ENCODE data around the gene MEIOSIN. TPM values are rescaled to one million over a fixed set of nuclear protein-coding genes. Genes with fewer than 3 reads are reported as not detected.

The MEIOSIN gene
- total and polyA plus RNA-seq, 9 donors = not detected

GRCh38 chr19:45761714-45762113 is 28.5 kb downstream of the MEIOSIN start:
- no peaks in the 10 kb centered on the region for H3K9me3 ChIP-seq
- no peak overlapping the region for H3K27ac ChIP-seq
- peaks cover 26% of the 10 kb centered on the region for H3K4me1 ChIP-seq (ENCODE audit: insufficient read depth)
- peak in 1 of 5 donors; percentile 34 for DNase-seq
- TF ChIP-seq EP300 (IDR thresholded peaks at IDR 0.05) (no peak), POLR2A (IDR thresholded peaks at IDR 0.05) (no peak), CTCF (IDR thresholded peaks at IDR 0.05) (no peak)
- H3K4me3 ChIP-seq = no peak overlapping the region
- no peaks in the 10 kb centered on the region for H3K36me3 ChIP-seq
- intact Hi-C loops (cut with DNase I) = loop anchor here in 1 of 4 donors (10.0 kb wide), 1 partner anchor 47 kb away; no protein-coding TSS in a partner anchor
- no peaks in the 10 kb centered on the region for H3K27me3 ChIP-seq
- 84 to 92% (median 90%) methylated on average over 16 to 17 of the region's 17 CpGs for WGBS, 3 donors

- no peak for TF ChIP-seq POLR2A (IDR thresholded peaks at IDR 0.05)
- no peak for TF ChIP-seq EP300 (IDR thresholded peaks at IDR 0.05)
- no peak for TF ChIP-seq CTCF (IDR thresholded peaks at IDR 0.05)
- H3K9me3 ChIP-seq = no peaks in the 10 kb centered on the region
- peak overlapping the region; percentile 94 to 96 for H3K27ac ChIP-seq
- intact Hi-C loops (cut with DNase I) = loop anchor here in 1 of 4 donors (10.0 kb wide), 1 partner anchor 48 kb away; no protein-coding TSS in a partner anchor
- peak in 4 of 5 donors; percentile 32 to 48 (median 44) for DNase-seq
- 87 to 90% (median 87%) methylated on average over 15 of the region's 15 CpGs for WGBS, 3 donors
- H3K27me3 ChIP-seq = no peaks in the 10 kb centered on the region
- H3K4me3 ChIP-seq = no peak overlapping the region
- H3K36me3 ChIP-seq = no peaks in the 10 kb centered on the region
- H3K4me1 ChIP-seq (ENCODE audit: insufficient read depth) = peaks cover 27% of the 10 kb centered on the region
Observed at GRCh38 chr19:45762870-45763631, 29.8 kb downstream of the MEIOSIN start.

- peak overlapping the region; percentile 94 to 96 for H3K27ac ChIP-seq
- H3K4me3 ChIP-seq = no peak overlapping the region
- no peaks in the 10 kb centered on the region for H3K27me3 ChIP-seq
- H3K36me3 ChIP-seq = no peaks in the 10 kb centered on the region
- intact Hi-C loops (cut with DNase I) = loop anchor here in 1 of 4 donors (10.0 kb wide), 1 partner anchor 49 kb away; no protein-coding TSS in a partner anchor
- no peaks in the 10 kb centered on the region for H3K9me3 ChIP-seq
- TF ChIP-seq POLR2A (IDR thresholded peaks at IDR 0.05) (no peak), CTCF (IDR thresholded peaks at IDR 0.05) (no peak), EP300 (IDR thresholded peaks at IDR 0.05) (no peak)
- WGBS, 3 donors = 20 to 31% (median 24%) methylated on average over 26 to 27 of the region's 27 CpGs
- DNase-seq = peak; percentile 54 to 78 (median 61)
- peaks cover 27% of the 10 kb centered on the region for H3K4me1 ChIP-seq (ENCODE audit: insufficient read depth)
Observed at GRCh38 chr19:45763691-45764294, 30.6 kb downstream of the MEIOSIN start.

GRCh38 chr19:45764475-45764874 is 31.2 kb downstream of the MEIOSIN start:
- peak in 3 of 5 donors; percentile 42 to 48 (median 48) for DNase-seq
- peak overlapping the region; percentile 94 to 96 for H3K27ac ChIP-seq
- H3K36me3 ChIP-seq = no peaks in the 10 kb centered on the region
- intact Hi-C loops (cut with DNase I) = loop anchor here in 1 of 4 donors (10.0 kb wide), 1 partner anchor 50 kb away; no protein-coding TSS in a partner anchor
- 36 to 41% (median 40%) methylated on average over 6 of the region's 6 CpGs for WGBS, 3 donors
- H3K27me3 ChIP-seq = no peaks in the 10 kb centered on the region
- H3K9me3 ChIP-seq = no peaks in the 10 kb centered on the region
- H3K4me3 ChIP-seq = no peak overlapping the region
- peaks cover 27% of the 10 kb centered on the region for H3K4me1 ChIP-seq (ENCODE audit: insufficient read depth)
- TF ChIP-seq EP300 (IDR thresholded peaks at IDR 0.05) = no peak
- no peak for TF ChIP-seq CTCF (IDR thresholded peaks at IDR 0.05)
- TF ChIP-seq POLR2A (IDR thresholded peaks at IDR 0.05) = no peak
